GM21576 (cell line): Measurements from ENCODE around the gene NEURL1.
A peak's percentile ranks its signal among the peaks of the same experiment; 100 is the strongest.

ENCODE experiments used
- ATAC-seq: cut with Tn5 transposase; IDR thresholded peaks from one replicate; pipeline ENCODE4 v1.9.1; 2021; ENCODE audit warnings: mild to moderate bottlenecking, moderate library complexity; ENCODE audit not compliant: unreplicated experiment

The NEURL1 gene, protein sequence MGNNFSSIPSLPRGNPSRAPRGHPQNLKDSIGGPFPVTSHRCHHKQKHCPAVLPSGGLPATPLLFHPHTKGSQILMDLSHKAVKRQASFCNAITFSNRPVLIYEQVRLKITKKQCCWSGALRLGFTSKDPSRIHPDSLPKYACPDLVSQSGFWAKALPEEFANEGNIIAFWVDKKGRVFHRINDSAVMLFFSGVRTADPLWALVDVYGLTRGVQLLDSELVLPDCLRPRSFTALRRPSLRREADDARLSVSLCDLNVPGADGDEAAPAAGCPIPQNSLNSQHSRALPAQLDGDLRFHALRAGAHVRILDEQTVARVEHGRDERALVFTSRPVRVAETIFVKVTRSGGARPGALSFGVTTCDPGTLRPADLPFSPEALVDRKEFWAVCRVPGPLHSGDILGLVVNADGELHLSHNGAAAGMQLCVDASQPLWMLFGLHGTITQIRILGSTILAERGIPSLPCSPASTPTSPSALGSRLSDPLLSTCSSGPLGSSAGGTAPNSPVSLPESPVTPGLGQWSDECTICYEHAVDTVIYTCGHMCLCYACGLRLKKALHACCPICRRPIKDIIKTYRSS

DNA sequence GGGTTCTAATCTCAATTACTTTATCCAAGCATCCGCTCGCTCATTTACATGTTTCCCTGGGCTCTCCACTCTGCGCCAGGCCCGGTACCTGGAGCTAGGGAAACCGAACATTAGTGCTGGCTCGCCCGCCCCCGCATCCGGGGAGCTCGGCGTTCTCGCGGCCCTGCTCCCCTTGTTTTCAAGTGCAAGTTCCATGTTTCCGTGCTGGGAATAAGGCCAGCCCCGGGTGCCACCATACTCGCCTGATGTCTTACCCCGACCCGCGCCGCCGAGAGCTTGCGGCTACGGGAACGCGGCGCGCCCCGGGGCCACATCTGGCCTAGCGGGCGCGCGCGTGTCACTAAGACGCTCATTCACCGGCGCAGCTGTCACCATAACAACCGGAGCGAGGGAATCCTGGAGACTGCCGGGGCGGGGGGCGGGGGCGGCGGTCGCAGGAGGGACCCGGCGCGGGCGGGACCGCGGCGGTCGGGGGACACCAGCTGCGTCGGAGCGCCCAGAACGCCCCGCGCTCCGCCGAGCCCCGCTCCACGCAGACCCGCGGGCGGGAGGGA lies at the start of gene NEURL1:
NEURL1 (plus strand) TSS at position 344 of the 554 bp plus-strand sequence. CDS start 683 bp downstream, outside the sequence.
- ATAC-seq, result no peak

DNA sequence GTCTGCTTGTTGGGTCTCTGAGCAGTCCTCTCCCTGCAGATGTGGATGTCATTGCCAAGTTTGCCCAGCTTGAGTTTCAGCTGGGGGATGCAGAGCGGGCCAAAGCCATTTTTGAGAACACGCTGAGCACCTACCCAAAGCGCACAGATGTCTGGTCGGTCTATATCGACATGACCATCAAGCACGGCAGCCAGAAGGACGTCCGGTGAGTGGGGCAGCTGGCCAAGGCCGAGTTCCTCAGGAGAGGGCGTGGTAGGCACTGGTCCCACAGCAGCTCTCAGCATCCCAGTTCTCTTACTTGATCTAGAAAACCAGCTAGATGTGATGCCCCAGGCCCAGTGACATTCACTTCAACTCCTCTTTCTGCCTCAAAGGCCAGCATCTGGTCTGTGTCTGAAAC lies 49.0 kb upstream of the NEURL1 start:
- no peak for ATAC-seq

DNA sequence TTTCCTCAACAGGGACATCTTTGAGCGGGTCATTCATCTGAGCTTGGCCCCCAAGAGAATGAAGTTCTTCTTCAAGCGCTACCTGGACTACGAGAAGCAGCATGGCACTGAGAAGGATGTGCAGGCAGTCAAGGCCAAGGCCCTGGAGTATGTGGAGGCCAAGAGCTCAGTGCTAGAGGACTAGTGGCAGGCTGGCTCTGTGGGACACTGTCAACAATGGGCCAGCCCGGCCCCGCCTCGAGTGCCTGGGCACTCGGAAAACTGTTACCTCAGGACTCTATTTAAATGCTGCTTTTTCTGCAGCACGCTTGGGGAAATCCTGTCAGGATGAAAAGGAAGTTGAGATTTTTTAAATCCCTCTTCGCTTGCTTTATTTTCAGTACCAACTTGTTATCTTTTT lies 48.1 kb upstream of the NEURL1 start:
- no peak for ATAC-seq

DNA sequence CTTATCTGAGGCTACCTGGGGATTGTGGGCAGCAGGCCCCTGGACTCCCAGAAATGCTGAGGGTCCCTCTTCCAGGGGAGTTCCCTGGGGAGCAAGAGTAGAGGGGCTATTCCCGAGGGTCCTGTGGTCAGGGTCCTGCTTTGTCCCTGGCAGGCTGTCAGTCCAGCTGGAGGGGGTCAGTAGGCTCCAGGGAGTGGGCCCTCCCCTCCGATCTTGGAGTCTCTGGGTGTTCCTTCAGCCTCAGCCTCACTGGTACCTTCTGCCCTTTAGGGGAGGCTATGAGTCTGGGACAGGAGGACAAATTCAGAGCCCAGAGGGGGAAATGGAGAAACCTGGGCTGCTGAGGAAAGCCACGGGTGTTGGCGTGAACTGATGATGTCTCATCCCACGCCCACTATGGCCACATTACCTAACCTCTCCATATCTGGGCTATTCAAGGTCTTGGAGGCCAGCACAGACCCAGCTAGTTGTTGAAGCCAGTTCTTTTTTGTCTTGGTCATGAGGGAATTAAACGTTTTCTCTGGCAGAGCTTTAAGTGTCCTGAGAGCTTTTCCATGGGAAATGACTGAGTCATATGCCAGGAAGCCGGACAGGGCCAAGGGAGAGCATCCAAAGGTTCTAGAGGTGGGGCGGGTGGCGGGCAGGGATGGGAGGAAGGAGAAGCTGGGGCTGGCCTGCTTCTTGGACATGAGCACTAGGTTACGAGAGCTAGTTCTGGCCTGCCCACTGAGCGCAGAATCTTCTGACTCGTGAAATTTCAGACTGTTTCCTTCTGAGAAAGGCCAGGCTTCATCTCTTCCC lies 47.5 kb upstream of the NEURL1 start:
- ATAC-seq, result no peak

DNA sequence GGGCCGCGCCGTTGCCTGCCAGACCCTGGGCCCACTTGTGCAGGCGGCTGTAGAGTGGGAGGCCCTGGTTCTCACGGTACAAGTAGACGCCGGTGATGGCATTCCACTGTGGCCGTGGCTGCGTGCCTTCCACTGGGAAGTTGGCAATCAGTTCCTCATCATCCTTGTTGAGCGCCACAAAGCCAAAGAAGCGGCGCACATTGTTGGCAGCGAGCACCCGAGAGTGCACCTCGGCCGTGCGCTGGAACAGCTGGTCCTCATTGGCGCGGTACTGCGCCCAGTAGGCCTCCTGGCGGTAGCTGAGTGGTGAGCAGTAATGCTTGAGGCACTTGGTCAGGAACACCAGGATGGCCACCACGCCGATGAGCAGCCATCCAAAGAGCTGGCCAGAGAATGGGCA lies 46.3 kb upstream of the NEURL1 start:
- ATAC-seq, result no peak

DNA sequence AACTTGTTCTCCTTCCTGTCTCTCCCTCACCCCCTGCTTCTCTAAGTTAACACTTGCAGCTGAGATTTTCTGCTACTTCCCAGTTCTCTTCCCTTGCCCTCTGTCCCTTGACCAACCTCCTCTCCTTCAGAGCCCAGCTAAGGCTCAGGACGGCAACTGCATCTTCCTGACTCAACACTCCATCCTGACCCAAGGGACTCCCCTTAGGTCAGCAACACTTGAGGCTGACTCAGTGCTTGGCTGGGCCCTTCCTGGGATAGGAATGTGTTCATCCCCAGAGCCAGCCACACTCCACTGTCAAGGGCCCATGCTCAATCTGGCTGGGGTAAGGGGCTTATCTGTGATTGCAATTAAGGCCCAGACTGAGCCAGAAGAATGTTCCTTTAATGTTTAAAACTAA lies 44.8 kb upstream of the NEURL1 start:
- no peak for ATAC-seq

DNA sequence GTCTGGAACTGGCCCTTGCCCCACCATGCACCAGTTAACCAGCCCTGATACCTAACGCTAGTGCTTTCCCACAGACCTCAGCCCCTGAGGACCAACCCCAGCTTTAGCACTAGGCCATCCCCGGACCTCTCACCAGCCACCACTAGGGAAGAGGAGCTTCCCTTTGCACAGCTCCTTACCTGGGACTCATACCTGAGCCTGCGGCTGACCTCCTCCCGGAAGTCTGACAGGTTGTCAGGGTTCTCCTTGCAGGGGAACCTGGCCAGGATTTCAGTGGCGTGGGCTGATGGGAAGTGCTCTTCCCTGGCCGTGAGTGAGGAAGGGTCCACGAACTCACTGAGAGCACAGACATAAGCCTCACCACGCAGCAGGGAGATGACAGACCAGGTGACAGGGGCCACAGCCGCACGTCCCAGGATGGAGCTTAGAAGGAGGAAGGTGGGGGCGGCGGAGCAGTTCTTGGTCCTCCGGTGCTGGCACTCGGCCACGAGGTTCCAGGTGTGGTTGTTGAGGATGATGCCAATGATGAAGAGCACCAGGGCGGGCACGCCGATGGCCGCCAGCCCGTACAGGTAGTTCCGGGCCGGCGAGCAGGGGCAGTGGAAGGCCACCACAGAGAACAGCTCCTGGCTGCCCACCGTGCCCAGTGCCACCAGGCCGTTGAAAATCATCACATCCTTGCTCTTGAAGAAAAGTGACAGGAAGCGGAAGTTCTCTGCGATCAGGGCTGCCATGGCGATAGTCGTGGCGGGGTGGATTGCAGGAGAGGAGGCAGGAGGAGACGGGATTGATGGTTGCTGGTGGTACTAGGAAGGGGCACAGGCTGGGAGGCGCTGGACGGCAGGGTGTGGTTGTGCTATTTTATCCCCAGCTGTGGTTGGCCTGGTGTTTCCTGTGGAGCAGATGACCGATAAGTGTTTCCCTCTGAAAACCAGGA lies 44.0 kb upstream of the NEURL1 start:
- ATAC-seq, result no peak

DNA sequence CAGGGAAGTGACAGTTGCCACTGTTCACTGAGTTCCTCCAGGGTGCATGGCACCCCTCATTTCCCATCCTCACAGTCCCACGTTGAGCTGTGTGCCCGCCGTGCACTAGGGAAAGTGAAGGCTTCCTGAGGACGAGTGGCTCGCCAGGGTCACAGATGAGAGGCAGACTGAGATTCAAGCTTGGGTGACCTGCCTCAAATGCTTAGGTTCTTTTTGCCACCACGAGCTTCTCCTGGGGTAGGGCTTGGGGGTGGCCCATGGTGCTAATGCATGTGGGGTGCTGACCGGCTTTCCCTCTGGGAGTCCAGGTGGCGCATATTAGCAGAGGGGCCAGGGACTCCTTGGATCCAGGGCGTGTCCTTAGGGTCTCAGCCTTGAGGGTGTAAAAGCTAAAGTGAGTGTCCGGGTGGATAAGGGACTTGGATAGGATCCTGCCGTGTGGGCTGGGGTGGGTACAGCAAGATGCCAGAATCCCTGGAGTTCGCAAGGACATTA lies 43.3 kb upstream of the NEURL1 start:
- ATAC-seq, result no peak

DNA sequence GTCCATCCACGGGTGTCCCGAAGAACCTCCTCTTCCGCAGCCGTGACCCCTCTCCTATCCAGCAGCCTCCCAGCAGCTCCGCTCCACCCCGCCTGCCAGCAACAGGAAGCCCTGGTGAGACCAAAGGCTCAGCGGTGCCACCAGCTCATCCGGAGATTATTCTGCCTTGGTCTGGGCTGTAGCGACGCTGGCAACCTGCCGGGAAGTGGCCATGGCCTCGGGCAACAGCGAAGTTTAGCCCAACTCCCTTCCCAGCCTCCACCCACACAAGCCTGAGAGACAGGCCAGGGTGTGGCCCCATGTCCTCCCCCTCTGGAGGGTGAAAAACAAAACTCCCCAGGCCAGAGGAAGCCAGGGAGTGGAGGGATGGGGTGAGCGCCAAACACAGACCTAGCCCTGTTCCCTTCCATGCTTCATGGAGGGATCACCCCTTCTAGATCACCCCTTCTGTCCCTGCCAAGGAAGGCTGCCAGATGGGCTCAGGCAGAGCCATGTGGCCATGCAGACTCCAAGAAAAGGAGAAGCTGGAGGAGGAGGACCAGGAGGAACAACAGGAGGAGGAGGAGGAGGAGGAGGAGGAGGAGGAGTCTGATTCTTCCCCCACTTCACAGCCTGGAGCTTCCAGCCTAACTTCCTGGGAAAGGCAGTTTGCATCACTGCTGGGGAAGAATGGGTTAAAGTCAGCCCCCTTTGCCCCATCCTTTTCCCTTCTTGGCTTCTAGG lies 42.3 kb upstream of the NEURL1 start:
- no peak for ATAC-seq

DNA sequence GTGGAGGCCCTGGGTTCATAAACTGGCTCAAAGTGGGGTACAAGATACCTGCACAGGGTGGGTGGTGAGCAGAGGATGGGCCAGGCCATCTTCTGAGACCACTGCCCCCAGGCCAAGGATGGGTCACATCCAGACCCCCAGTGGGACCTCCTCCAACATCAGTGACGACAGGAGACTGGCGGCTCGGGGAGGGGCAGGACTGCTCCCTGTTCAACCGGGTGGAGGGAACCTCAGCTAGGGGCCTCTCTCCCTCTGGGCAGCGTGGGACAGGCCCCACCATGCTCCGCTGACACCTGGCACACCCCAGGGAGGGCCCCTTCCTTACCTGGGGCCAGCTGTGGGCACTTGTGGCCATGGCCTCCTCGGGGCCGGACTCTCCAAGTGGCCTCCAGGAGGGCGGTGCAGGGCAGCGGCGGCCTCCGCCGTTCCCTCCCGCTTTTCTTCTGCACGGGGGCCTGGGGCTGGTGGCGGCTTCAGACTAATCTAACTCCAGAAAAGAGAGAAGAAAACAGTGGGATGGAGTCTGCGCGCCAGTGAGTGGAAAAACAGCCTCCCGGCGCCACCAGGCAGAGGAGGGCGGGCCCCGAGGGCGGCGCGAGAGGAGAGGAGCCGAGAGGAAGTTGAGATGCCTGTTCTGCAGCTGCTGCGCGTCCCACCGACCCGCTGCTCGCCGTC lies 41.5 kb upstream of the NEURL1 start, which contains the start of gene CALHM2:
CALHM2 (minus strand) TSS at position 540 of the 675 bp plus-strand sequence. CDS start 2,429 bp downstream, outside the sequence.
- ATAC-seq, result peak; percentile 54

DNA sequence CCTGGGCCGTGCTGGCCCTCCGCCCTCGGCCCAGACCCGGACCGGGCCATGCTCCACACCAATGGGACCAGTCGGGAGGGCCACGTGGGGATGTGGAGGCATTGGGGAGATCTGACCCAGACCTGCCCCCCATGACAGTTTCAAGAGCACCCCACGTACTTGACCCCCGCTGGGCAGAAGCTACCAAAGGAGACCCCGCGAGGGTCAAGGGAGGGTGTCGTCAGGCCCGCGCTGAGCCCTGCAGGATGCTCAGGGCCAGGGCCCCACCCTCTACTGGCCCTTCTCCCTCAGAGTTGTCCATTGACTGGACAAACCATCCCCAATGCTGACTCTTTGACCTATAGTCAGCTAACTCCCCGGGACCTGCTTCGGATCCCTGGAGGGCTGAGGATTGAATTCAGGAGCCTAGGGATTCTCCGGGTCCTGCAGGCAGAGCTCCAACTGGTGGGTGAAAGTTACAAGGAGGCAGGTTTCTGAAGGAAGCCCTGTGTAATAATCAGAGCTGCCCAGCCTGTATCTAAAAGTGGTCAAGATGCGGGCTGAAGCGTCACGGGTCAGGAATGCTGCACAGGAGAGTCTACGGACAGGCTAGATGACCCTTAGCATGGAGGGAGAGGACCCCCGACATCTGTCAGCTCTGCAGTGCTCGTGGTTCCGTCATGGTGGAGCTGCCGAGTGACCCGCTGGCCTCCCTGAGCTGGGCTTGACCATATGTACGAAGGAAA lies 40.8 kb upstream of the NEURL1 start:
- ATAC-seq, result no peak

DNA sequence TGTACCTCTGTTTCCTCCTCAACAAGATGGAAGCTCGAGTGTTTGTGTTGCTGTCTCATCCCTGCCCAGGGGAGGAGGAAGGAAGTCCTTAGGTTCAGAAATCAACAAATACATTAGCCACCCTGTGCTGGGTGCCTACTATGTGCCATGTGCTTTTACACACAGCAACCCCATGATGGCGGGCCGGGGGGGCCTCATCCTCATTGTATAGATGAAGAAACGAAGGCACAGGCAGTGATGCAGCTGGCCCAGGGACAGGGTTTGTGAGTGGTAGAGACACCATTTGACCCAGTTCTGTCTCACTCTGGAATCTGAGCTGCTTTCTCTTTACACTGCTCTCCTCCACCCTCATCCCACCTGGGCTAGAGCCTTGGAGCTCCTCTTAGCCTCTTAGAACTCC lies 39.5 kb upstream of the NEURL1 start:
- no peak for ATAC-seq

DNA sequence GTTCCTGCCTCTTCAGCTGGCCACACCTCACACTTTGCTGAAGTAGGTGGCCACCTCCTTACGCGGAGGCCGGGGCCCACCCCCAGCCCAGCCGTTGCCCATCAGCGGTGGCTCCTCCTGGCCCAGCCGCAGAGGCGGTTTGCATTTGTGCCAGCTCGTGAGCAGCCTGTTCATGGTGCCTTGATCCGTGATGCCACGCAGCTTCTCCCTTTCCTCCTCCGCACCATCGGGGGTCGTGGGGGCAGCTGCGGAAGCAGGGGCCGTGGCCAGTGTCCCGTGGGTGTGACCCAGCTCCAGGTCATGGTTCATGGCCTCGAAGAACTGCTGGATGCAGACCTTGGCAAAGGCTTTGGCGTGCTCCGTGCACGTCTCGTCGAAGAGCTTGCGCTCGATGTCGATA lies 38.3 kb upstream of the NEURL1 start:
- no peak for ATAC-seq

DNA sequence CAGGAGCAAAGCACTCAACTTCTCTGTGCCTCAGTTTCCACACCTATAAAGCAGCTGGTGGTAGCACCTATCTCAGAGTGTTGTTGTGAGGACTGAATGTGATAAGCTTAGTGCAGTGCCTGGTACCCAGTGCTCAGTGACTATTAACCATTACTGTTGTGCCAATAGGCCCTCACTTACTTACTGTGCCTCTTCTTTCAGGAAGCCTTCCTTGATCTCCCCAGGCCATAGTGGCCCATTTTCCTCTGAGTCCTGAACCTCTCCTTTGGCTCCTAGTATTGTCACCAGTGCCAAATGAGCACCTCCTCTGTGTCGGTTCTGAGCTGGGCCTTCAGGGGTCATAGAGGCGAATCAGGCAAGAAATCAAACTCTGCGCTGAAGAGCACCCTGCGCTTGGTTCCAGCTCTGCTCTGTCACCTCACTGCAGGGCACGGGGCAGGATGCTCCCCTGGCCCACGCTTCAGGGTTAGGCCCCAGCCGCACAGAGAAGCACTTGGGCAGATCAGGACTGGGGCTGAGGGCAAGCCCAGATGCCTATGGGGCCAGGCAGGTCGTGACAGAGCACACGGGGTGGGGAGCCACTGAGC lies 37.3 kb upstream of the NEURL1 start:
- no peak for ATAC-seq

DNA sequence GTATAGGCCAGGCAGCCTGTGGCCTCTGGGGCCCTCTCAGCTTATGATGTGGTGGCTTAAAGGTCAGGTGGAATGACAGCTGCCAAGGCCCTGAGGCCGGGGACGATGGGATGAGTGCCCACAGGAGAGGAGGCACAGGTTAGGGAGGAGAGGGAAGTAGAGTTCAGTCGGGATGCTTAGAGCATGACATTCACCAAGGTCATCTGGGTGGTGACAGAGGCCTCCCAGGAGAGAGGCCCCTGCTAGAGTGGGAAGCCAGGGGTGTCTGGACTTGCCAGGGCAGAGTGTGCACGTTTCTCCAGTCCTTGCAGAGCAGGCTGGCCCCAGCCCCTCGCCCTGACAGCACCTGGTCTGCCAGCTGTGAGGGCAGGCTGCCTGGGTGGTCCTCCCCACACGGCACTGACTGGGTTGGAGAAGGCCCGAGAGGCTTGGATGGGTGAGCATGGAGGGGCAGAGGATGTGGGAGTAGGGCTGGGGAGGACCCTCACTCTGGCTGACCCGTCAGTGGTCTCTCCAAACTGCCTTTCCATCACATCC lies 36.3 kb upstream of the NEURL1 start:
- no peak for ATAC-seq

DNA sequence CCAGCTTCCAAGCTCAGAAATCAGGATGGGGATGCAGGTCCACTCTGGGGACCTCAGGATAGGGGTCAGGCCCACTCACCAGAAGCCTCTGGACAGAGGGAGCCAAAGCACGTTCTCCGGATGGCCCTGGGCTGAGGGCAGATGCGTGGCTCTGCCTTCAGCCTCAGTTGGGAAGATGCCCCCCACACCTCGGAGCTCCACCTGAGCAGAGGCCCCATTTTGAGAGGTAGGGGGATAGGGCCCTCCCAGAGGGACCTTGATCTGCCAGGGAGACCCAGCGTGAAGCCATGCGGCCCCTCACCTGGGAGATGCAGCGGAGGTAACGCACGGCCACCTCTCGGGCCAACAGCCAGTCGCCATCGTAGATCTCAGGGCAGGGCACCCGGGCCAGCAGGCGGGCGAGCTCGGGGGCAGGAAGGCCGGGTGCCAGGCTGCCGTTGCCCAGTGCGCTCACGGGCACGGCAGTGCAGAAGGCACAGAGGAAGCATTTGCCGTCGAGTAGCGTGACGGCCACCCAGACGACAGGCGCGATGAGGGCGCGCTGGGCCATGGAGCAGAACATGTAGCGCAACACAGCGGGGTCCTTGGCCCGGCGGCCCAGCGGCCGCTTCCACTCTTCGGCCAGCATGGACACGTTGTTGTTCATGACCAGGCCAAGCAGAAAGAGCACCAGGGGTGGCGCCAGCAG lies 35.5 kb upstream of the NEURL1 start:
- ATAC-seq, result no peak

DNA sequence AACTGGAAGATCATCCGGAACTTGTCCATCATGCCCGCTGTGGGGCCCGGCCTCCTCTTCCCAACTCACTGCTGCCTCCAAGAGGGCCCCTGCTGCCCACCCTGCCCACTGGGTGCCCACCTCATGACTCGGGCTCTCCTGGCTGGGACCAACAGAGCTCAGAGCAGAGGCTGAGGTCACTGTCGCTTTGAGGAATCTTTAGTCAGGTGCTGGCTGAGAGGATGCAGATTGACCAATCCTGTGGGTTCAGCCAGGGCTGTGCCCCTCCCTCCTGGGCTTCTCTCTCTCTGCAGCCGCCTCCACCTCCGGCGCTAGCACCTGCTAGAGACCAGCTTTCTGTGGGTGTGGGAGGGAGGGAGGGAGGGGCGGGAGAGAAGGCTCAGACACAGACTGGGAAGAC lies 34.8 kb upstream of the NEURL1 start, which contains the start of gene CALHM1:
CALHM1 (minus strand) TSS at position 181 of the 400 bp plus-strand sequence; CDS start at position 32, 149 bp downstream.
- peak; percentile 68 for ATAC-seq
